Breast epithelium (tissue), 4 donors: Measurements from ENCODE around the gene CCNJL. TPM values are rescaled to one million over a fixed set of nuclear protein-coding genes. Genes with fewer than 3 reads are reported as not detected.

Source experiments
- DNase-seq, 2 donors: peaks; one replicate each; pipeline ENCODE4 v3.0.0-alpha.2; 2019; ENCODE audit warnings: low spot score in 2 of 2
- H3K27ac ChIP-seq, 2 donors: fragments of 200-600 bp; sonication (generic) in 1 of 2; one replicate each; pipeline ENCODE4 v1.5.1; 2016 to 2019; ENCODE audit warnings: mild to moderate bottlenecking in 1 of 2
- H3K27me3 ChIP-seq, 2 donors: fragments of 200-600 bp; sonication (generic) in 1 of 2; one replicate each; pipeline versions ENCODE4 v1.5.1 to v1.6.0; 2017 to 2019; ENCODE audit warnings: control low read depth in 1 of 2, mild to moderate bottlenecking in 1 of 2
- H3K36me3 ChIP-seq: fragments of 200-600 bp; one replicate; pipeline ENCODE4 v1.5.1; 2019
- H3K4me1 ChIP-seq, 2 donors: fragments of 200-600 bp; sonication (generic); one replicate each; pipeline ENCODE4 v1.5.1; 2016 to 2019; ENCODE audit warnings: control low read depth in 1 of 2
- H3K4me3 ChIP-seq, 3 donors: fragments of 200-600 bp; sonication (generic); 1 replicate in 2 of 3; 2 replicates in 1 of 3; pipeline ENCODE4 v1.5.1; 2016 to 2019; ENCODE audit warnings: mild to moderate bottlenecking in 3 of 3, moderate library complexity in 2 of 3
- H3K9me3 ChIP-seq, 2 donors: fragments of 200-600 bp; sonication (generic) in 1 of 2; one replicate each; pipeline ENCODE4 v1.5.1; 2016 to 2019; ENCODE audit warnings: control low read depth in 1 of 2
- POLR2A ChIP-seq: fragments of 450-650 bp; IDR thresholded peaks from one replicate; pipeline ENCODE4 v1.6.1; 2016; ENCODE audit warnings: antibody characterized with exemption, mild to moderate bottlenecking, moderate library complexity
- POLR2AphosphoS5 ChIP-seq, 3 donors: sonication (generic); formaldehyde crosslinking; IDR thresholded peaks; one replicate each; pipeline ENCODE4 v1.6.1; 2017; ENCODE audit warnings: antibody characterized with exemption in 3 of 3
- intact Hi-C: fragments of 100-400 bp; cut with DNase I; formaldehyde crosslinking; loops from one replicate; pipeline ENCODE4 v1.15.1; 2023; ENCODE audit warnings: low total_unique reads
- total RNA-seq, 3 donors: library from RNA; depleted of rRNA; stranded (reverse); fragments of >200 nt; gene quantifications; one replicate each; pipeline ENCODE4 v1.1.0, GENCODE V29; 2016
- TF ChIP-seq, protein P1 (sequence below), 3 donors: fragments of 450-650 bp; IDR thresholded peaks; one replicate each; pipeline ENCODE4 v1.5.1; 2016 to 2017; ENCODE audit warnings: antibody characterized with exemption in 3 of 3, mild to moderate bottlenecking in 3 of 3, moderate library complexity in 3 of 3

CCNJL gene
- total RNA-seq, 3 donors from 2014 or later = 0.32 to 4.2 (median 3.6) TPM

DNA sequence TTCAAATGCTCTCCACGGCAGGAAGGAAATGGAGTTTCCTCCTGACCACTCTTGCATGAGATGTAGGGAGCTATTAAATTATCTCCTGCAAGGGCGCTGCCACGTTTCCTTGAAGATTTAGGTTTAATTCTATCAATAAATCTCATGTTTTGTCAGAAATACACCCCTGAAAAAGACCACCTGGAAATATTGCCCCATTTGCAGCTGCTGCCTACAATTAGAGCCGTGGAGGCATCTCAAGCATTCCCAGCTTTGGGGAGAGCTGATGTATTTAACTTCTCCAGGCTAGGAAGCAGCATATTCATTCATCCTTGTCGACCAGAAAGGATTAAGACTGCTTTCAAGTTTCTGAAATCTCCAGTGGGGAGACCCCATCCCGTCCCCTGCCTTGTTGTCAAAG, 40.5 kb downstream of the CCNJL start:
- H3K36me3 ChIP-seq = no peaks in the 10 kb centered on the region
- no peaks in the 10 kb centered on the region for H3K27me3 ChIP-seq
- H3K4me1 ChIP-seq = peaks cover 8 to 15% of the 10 kb centered on the region in 2 donors
- H3K9me3 ChIP-seq = no peaks in the 10 kb centered on the region
- intact Hi-C loops = no loop called here
- DNase-seq = no peak
- no peak overlapping the region for H3K4me3 ChIP-seq
- TF ChIP-seq POLR2A (no peak), POLR2AphosphoS5 (IDR thresholded peaks at IDR 0.05) (no peak)
- TF ChIP-seq, protein P1, sequence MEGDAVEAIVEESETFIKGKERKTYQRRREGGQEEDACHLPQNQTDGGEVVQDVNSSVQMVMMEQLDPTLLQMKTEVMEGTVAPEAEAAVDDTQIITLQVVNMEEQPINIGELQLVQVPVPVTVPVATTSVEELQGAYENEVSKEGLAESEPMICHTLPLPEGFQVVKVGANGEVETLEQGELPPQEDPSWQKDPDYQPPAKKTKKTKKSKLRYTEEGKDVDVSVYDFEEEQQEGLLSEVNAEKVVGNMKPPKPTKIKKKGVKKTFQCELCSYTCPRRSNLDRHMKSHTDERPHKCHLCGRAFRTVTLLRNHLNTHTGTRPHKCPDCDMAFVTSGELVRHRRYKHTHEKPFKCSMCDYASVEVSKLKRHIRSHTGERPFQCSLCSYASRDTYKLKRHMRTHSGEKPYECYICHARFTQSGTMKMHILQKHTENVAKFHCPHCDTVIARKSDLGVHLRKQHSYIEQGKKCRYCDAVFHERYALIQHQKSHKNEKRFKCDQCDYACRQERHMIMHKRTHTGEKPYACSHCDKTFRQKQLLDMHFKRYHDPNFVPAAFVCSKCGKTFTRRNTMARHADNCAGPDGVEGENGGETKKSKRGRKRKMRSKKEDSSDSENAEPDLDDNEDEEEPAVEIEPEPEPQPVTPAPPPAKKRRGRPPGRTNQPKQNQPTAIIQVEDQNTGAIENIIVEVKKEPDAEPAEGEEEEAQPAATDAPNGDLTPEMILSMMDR (IDR thresholded peaks at IDR 0.05) = no peak
- peak overlapping the region; percentile 83 to 88 for H3K27ac ChIP-seq

GRCh38 chr5:160271396-160271795, 41.0 kb downstream of the CCNJL start:
- H3K4me3 ChIP-seq = no peak overlapping the region
- peak overlapping the region; percentile 83 to 88 for H3K27ac ChIP-seq
- H3K4me1 ChIP-seq = peaks cover 8 to 15% of the 10 kb centered on the region in 2 donors
- no peaks in the 10 kb centered on the region for H3K27me3 ChIP-seq
- intact Hi-C loops = no loop called here
- TF ChIP-seq POLR2A = no peak
- TF ChIP-seq, protein P1 (IDR thresholded peaks at IDR 0.05) = no peak
- no peak for TF ChIP-seq POLR2AphosphoS5 (IDR thresholded peaks at IDR 0.05)
- no peaks in the 10 kb centered on the region for H3K9me3 ChIP-seq
- no peak for DNase-seq
- H3K36me3 ChIP-seq = no peaks in the 10 kb centered on the region

GRCh38 chr5:160270704-160271103, 41.7 kb downstream of the CCNJL start:
- peaks cover 8 to 15% of the 10 kb centered on the region in 2 donors for H3K4me1 ChIP-seq
- H3K27ac ChIP-seq = peak overlapping the region; percentile 83 to 88
- intact Hi-C loops = no loop called here

DNA sequence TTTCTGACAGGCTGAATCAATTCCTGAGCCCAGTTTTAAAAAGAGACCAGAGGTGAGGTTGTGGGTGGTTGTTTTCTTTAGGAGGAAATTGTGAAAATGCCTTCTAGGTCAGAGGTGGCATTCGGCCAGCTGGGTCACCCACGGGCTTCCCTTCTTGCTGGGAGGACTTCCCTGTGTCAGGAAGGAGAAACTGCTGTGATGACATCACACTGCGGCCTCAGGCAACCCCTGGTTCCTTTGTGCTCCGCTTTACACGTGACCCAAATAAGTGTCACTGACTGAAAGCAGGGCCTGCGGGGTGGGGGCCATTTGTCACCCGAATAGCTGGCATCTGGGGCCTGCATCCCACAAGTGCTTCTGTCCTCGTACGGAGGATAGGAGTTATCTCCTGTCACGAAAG, 43.3 kb downstream of the CCNJL start:
- peak; percentile 77 to 95 for DNase-seq
- intact Hi-C loops = no loop called here
- H3K4me1 ChIP-seq = peaks cover 8 to 15% of the 10 kb centered on the region in 2 donors
- TF ChIP-seq POLR2AphosphoS5 (IDR thresholded peaks at IDR 0.05) (peak; percentile 44 to 86 (median 78)), POLR2A (no peak)
- TF ChIP-seq, protein P1 (IDR thresholded peaks at IDR 0.05) = no peak
- peak overlapping the region; percentile 83 to 88 for H3K27ac ChIP-seq
- H3K27me3 ChIP-seq = no peaks in the 10 kb centered on the region
- H3K4me3 ChIP-seq = peak overlapping the region in 1 of 3 donors; percentile 10
- no peaks in the 10 kb centered on the region for H3K36me3 ChIP-seq
- no peaks in the 10 kb centered on the region for H3K9me3 ChIP-seq

More at GRCh38 chr5:160270704-160271103, 41.7 kb downstream of the CCNJL start:
- no peaks in the 10 kb centered on the region for H3K27me3 ChIP-seq
- H3K4me3 ChIP-seq = no peak overlapping the region
- peak in 1 of 2 donors; percentile 58 for DNase-seq
- no peaks in the 10 kb centered on the region for H3K36me3 ChIP-seq
- TF ChIP-seq POLR2AphosphoS5 (IDR thresholded peaks at IDR 0.05) (no peak), POLR2A (no peak)
- TF ChIP-seq, protein P1 (IDR thresholded peaks at IDR 0.05) = no peak
- no peaks in the 10 kb centered on the region for H3K9me3 ChIP-seq

DNA sequence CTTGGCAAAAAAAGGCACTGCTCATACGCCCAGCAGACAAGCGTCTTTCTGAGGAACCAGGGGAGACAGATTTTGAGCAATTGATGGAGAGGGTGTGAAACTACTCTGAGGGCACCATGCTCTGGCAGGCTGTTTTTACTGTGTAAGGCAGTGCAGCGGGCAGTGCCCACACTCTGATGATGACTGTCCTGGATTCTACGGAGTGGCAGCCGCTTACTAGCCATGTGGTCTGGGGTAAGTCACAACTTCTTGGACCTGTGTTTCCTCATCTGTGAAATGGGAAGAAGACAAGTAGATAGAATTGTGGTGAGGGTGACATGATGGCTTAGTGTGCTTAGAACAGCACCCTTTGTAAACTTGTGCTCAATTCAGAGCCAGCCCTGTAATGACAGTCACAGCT, 44.2 kb downstream of the CCNJL start:
- peak overlapping the region; percentile 83 to 88 for H3K27ac ChIP-seq
- no peaks in the 10 kb centered on the region for H3K36me3 ChIP-seq
- H3K4me1 ChIP-seq = peaks cover 8 to 15% of the 10 kb centered on the region in 2 donors
- H3K27me3 ChIP-seq = no peaks in the 10 kb centered on the region
- no peak for DNase-seq
- intact Hi-C loops = no loop called here
- TF ChIP-seq POLR2A (no peak), POLR2AphosphoS5 (IDR thresholded peaks at IDR 0.05) (no peak)
- TF ChIP-seq, protein P1 (IDR thresholded peaks at IDR 0.05) = no peak
- no peak overlapping the region for H3K4me3 ChIP-seq
- no peaks in the 10 kb centered on the region for H3K9me3 ChIP-seq
